HG03135 (cell line): ENCODE measurements around the gene TRABD.
"Not testable (repeated sequence)": the region's sequence is repeated elsewhere in the genome, so short reads cannot be mapped to it uniquely, and the experiment has no call there.

Source experiments
- ATAC-seq: cut with Tn5 transposase; IDR thresholded peaks from one replicate; pipeline ENCODE4 v1.9.1; 2021; ENCODE audit warnings: mild to moderate bottlenecking, moderate library complexity; ENCODE audit not compliant: unreplicated experiment

The TRABD gene

DNA sequence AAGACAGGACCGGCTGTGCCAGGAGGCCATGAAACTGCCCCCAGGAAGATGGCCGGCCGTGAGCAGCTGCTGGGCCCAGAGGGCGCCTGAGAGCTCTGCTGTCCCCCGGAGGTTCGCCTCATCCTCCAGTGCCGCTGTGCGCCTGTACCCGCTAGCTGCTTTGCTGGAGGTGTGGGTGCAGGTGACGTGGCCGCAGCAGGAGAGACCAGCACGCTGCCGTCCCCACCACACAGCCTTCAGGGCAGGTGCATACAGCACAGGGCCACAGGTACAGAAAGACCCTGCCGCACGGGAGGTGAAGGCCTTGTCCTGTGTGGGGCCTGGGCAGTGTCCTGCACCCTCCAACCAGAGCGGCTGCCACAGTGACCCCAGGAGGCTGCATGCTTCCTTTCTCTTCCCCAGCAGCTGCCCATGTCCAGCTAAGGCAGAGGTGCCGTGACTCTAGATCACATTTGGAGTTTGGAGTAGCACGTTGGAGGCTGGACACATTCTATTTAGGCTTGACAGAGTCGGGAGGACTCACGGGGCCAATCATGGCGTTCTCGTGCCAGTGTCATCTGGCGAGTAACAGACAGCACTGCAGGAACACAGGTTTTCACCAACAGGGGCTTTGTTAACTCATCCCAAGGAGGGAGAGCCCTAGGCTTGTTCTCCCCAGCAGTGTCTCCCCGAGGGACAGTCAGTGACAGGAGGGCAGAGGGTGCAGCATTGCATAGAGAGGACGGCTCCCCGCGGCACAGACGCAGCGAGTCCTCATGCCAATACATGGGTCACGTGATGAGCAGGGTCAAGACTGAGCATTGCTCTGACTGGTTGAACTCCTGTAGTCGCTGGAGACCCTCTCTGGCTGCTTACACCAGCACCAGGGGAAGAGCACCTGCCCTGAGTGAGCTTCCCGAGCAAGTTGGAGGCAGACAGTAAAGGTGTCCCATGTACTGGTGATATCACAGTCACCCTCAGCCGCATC lies 33.9 kb upstream of the TRABD start:
- no peak for ATAC-seq

- ATAC-seq, result no peak
Observed at GRCh38 chr22:50153056-50153755, 32.5 kb upstream of the TRABD start.

GRCh38 chr22:50153756-50154140 lies 32.0 kb upstream of the TRABD start:
- ATAC-seq, result no peak

DNA sequence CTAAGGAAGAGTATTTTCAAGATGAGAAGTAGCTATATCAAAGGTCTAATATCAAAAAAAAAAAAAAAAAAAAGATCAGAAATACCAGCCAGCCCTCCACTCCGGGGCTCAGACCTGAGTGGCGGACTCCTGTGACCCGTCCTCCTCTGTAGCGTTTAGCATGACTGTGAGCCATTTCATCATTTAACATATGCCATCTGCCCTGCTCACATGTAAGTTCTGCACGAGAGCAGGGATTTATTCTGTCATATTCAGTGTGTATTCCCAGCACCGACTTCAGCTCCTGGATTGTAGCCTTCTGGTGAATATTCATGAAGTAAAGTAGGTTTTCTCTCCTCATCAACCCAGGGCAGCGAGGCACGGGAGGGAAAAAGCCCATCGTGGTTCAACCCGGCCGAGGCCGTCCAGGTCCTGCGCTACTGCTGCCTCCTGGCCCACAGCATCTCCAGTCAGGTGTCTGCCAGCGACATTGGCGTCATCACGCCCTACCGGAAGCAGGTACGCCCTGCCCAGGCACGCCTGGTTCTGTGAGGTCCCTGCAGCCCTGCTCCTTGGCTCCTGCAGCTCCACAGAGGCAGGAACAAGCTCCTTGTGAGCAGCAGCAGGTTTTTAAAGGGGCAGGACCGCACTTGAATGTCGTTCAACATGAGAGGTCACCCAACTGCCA lies 27.9 kb upstream of the TRABD start:
- ATAC-seq, result no peak

DNA sequence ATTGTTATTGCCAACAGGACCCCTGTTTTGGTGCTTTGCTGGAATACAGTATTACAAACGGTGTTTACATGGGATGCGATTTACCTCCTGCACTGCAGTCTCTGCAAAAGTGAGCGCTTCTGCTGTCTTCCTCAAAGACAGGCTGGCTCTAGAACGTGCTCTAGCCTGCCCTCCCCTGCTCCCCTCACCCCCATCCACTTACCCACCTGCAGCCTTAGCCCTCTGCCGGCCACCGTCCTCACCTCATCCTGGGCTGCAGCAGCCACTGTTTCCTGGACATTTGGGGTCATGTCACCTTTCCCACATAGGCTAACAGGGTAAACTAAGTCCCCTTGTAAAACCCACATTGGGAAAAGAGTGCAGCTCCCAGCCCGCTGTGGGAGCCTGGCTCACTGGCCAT lies 24.8 kb upstream of the TRABD start:
- ATAC-seq, result no peak

DNA sequence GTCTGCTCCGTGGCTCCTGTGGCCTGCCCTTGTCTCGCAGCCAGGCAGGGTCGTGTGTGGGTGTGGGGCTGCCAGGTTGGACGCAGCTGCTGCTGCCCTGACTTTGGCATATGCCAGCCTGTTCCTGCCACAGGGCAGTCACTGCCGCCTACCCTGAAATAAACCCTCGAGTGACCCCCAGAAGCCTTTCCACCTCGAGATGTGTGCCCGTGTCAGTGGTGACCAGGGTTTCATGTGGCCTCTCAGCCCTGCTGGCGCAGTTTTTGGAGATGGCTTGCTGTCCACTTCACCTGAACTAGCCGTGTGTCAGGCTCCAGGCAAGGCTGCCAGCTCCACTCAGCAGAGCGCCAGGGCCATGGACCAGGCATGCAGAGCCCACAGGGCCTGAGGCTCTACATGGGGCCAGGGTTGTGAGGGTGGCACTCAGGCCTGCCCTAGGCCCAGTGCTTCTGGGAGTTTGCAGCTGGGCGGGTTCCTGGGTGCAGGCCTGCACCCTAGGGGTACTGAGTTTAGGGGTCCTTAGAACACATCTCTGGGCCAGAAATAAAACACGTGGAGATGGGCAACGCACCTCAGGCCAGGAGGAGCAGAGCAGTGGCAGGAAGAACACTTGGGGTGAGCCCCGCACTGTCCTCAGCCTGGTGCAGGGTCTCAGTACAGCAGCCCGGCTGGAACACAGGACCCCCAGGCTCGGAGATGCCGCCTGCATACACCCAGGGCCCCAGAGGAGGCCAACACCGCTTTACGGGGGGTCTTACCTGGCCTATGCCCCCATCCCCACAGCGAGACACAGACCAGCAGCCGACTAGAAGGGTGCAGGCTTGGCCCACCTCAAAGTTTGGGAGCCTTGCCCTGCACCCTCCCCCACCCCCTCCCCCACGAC lies 24.0 kb upstream of the TRABD start:
- no peak for ATAC-seq

DNA sequence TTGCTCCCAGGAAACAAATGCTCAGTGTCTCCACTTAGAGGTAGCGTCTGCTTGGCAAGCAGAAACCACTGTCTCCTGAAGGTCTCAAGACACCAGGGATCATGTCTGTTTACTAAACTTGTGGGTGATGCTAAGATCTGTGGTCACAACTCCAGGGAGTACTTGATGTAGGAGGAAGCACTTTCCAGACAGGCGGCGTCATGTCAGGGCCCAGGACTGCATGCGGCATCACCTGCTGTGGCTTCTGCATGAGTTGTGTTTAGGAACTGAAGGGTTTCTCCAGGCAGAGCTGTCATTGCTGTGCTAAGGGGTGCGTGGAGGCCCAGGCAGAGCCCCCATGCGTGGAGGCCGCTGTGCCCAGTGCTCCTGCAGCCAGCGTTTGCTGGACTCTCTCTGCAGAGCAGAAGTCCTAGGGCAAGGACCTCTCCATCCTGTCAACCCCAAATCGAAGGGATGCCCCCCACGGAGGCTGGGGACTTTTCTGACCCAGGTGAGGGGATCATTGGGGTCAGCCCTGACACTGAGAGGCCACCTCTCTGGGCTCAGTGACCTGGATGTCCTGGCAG lies 23.2 kb upstream of the TRABD start:
- no peak for ATAC-seq

- no peak for ATAC-seq
Observed at GRCh38 chr22:50165436-50166123, 20.1 kb upstream of the TRABD start.

GRCh38 chr22:50167689-50168489 lies 17.8 kb upstream of the TRABD start:
- ATAC-seq, result no peak

DNA sequence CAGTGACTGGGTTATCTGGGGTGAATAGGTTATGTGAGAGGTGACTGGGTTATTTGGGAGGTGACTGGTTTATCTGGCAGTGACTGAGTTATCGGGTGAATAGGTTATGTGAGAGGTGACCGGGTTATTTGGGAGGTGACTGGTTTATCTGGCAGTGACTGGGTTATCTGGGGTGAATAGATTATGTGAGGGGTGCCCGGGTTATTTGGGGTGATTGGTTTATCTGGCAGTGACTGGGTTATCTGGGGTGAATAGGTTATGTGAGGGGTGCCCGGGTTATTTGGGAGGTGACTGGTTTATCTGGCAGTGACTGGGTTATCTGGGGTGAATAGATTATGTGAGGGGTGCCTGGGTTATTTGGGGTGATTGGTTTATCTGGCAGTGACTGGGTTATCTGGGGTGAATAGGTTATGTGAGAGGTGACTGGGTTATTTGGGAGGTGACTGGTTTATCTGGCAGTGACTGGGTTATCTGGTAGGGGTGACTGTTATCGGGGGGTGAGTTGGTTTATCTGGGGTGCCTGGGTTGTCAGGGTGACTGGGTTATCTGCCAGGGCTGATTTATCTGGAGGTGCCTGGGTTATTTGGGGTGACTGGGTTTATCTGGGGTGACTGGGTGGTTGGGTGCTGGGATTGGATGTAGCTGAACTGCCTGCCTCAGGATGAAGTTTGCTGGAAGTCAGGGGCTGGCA lies 17.1 kb upstream of the TRABD start:
- ATAC-seq, result not testable (repeated sequence)

DNA sequence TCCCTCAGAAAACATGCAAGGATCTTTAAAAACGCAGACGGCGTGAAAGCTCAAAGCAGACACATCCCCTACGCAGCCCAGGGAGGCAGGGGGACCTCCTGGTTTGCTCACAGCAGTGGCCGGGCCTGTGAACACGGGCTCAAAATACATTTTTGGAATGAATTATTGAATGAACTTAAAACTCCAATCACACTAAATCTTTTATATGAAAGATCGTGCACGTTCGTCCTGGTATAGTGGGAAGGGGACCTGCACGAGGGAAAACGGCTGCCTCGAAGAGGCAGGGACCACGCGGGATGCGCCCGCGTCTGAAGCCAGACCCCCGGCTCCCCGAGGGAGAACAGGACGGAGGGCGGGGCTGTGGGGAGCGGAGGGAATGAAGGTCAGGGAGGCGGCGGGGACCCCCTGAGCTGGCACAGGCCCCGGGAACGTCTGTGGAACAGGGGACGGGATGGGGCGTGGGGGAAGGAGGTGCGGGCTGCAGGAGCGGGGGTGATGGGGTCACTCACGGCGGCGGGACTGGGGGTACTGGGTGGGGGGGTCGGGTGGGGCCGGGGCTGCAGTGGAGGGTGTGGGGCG lies 16.4 kb upstream of the TRABD start:
- no peak for ATAC-seq

DNA sequence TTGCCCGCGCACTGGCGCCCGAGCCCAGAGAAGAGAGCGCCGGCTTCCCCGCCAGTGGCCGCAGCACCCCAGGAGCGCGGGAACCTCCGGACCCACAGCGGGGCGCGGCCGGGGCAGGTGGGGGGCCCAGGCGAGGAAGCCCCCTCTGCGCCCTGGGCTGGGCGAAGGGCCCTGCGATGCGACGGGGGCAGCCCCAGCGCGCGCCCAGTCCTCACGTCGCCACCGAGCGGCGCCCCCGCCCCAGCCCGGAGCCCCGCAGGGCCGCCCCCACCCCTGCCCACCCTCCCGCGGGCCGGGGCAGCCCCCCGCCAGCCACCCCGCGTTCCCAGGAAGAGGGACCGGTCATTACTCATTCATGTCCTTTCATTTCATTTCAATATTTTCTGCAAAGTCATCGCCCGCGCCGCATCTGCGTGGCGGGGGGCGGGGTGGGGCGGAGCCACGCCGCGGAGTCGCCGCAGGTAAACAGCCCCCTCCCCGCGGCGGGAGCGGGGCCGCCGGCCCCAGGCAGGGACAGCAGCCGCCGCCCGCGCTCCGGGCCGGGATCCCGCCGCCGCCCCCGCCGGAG lies 15.9 kb upstream of the TRABD start:
- ATAC-seq, result no peak

GRCh38 chr22:50170453-50171318 lies 15.0 kb upstream of the TRABD start, which contains the start of gene PANX2:
TSS of gene PANX2 (plus strand) at chr22:50170731. CDS start at chr22:50170731, 0 bp downstream.
- ATAC-seq, result no peak

GRCh38 chr22:50171319-50171964 lies 14.3 kb upstream of the TRABD start:
- ATAC-seq, result no peak

- ATAC-seq, result no peak
Observed at GRCh38 chr22:50171965-50172421, 13.7 kb upstream of the TRABD start.
